GM21737 (cell line): ENCODE results near the gene MRPS12.

Experiments used
- ATAC-seq: cut with Tn5 transposase; IDR thresholded peaks from one replicate; pipeline ENCODE4 v1.9.1; 2021; ENCODE audit warnings: mild to moderate bottlenecking, moderate library complexity; ENCODE audit not compliant: unreplicated experiment

The MRPS12 gene

GRCh38 chr19:38910488-38910887 lies 20.3 kb upstream of the MRPS12 start:
- ATAC-seq = no peak

DNA sequence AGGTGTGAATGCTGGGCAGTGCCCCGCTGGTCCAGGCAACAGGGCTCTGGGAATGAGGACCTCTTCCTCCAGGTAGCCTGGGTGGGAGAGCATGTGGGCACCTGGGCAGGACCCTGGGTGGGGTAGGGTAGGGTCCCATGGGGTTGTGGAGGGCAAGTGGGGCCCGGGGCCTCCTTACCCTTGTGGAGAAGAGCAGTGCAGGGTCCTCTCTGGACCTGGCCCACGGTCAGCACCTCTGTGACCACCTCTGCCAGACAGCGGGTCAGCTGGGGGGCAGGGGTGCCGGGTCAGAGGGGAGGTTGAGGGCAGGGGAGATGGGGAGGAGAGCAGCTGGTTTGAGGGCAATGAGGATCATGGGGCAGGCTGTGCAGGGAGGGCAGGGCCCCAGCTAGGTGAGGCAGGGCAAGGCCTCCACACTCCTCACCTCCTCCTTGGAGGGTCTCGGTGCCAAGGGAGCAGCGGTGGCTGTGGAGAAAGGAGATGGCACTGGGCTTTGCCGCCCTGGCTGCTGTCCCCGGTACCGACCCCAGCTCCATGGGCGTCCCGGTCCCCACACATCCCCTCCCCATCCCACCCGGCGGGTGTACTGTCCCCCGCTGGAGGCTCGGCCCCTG lies 19.2 kb upstream of the MRPS12 start:
- ATAC-seq = no peak

GRCh38 chr19:38912600-38913514 lies 17.9 kb upstream of the MRPS12 start:
- no peak for ATAC-seq

DNA sequence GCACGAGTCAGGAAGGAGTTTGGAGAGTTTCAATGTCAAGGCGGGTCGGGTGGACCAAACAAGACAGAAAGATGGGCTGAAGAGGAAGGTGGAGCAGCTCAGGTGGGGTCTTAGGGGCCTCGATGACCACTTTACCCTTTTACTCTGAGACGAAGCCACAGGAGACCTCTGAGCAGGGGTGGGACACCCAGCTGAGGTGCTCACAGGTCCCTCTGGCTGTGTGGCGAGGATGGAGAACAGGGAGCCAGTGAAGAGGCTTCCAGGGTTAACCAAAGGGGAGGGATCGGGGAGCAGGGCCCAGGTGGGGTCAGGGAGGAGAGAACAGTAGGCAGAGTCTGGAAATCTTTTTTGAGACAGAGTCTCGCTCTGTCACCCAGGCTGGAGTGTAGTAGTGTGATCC lies 16.8 kb upstream of the MRPS12 start:
- ATAC-seq = no peak

DNA sequence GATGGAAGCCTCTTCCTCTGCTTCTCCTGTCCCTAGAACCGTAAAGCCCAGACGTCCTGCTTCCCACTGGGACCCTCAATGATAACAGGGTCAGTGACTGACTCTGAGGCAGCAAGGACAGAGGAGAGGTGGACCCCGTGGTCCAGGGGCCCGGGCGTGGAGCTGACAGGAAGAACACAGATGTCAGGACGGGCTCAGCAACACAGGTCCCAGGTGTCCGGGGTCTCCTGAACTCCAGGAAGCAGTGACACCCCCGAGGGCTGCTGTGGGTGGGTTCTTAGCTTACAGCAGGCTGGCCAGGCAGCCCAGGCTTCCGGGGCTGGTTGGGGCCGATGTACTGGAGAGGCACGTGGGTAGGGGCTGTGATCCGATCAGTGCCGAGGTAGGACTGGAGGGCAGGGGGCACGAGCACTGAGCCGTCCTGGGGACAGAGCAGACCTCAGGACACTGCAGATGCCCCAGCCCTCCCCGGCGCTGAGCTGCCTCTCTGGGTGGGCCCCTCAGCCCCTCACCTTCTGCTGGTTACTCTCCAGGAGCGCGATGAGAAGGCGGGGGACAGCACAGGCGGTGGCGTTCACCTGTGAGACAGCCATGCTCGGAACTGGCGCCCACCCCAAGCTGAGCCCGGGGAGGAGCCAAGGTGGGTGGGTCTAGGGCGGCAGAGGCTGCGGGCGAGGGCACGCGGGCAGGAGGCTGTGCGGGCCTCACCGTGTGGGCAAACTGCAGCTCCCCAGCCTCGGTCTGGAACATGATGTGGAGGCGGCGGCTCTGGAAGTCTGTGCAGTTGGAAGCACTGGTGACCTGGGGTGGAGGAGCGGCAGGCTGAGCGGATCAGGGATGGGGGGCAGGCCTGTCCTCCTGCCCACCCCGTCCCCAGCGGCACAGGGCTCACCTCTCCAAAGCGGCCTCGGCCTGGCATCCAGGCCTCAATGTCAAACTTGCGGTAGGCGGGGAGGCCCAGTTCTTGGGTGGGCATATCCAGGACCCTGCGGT lies 15.1 kb upstream of the MRPS12 start:
- no peak for ATAC-seq

DNA sequence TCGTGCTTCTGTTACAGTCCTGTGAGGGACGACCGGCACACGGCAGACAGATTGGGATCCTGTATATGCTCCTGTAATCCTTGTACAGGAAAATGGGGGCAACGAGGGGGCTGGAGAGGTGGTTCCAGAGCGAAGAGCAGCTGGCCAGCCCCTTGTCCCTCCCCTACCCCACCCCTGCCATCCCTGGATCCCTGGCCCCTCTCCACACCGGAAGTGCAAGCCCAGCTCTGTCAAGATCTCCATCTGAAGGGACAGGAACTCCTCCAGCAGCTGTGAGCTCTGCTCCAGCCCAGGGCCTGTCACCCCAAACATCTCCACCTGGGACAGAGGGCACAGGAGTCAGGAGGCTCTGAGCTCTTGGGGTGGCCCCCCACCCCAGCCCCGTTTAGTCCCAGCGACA lies 13.2 kb upstream of the MRPS12 start:
- no peak for ATAC-seq

GRCh38 chr19:38917921-38918491 lies 12.7 kb upstream of the MRPS12 start:
- ATAC-seq = no peak

- ATAC-seq = no peak
These were observed 12.2 kb upstream of the MRPS12 start for GRCh38 chr19:38918526-38918925.

GRCh38 chr19:38919837-38920601 lies 10.7 kb upstream of the MRPS12 start:
- no peak for ATAC-seq

DNA sequence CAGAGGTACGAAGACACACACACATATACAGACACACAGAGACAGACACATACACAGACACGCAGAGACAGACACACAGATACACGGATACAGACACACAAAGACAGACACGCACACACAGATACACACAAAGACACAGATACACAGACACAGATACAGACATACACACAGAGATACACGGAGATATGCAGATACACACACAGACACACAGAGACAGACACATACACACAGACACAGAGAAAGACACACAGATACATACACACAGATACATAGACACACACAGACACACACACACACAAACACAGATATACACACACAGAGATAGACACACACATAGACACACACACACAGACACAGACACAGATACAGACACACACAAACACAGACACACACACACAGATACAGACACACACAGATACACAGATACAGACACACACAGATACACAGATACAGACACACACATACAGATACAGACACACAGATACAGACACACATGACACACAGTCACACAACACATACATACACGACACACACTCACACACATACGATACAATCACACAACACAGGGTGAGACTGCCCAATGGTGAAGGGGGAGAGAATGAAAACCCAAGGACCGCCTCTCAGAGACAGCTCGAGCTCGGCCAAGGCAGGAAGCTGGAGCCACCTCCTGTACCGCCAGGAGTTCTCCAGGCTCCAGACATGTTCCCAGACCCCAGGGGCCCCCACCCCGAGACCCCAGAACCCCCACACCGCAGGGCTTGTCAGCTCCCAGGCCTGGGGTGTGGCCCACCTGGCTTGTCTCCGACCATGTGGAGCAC lies 9.9 kb upstream of the MRPS12 start:
- no peak for ATAC-seq

DNA sequence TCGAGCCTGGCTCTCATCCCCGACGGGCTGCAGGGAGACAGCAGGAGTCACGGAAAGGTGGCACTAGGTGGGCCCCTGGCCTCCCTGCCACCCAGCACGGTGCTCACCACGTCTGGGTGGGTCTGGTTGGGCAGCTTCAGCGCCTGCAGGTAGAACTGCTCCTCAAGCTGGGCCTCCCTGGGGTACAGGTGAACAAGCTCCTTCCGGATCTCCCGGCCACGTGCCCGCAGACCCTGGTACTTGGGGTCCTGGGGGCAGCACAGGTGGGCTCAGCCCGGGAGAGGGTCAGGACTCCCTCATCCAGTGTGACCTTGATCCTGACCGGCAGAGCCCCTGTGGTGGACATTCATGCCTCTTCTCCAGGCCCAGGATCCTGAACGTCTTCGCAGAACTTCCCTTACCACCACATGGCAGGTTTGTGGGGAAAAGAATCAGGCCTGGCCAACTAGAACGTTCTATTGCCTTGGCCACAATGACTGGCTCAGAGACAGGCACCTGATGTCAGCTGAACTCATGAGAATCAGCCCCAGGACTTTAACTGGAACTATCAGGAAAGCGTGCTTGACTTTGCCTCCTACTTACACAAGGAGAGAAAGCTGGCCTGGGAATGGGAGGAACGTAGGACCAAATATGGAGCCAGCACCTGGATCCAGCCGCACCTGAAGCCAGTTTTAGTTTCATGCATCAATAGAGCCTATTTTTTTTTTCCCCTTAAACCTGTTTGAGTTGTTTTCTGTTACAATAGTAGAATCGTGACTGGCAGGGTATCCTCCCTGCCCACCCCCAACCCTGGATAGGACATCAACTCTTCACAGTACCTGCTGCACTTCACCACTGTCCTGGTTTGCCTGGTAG lies 9.1 kb upstream of the MRPS12 start:
- ATAC-seq = no peak

- ATAC-seq = no peak
These were observed 8.3 kb upstream of the MRPS12 start for GRCh38 chr19:38922482-38922881.

GRCh38 chr19:38924388-38924787 lies 6.4 kb upstream of the MRPS12 start:
- ATAC-seq = no peak

DNA sequence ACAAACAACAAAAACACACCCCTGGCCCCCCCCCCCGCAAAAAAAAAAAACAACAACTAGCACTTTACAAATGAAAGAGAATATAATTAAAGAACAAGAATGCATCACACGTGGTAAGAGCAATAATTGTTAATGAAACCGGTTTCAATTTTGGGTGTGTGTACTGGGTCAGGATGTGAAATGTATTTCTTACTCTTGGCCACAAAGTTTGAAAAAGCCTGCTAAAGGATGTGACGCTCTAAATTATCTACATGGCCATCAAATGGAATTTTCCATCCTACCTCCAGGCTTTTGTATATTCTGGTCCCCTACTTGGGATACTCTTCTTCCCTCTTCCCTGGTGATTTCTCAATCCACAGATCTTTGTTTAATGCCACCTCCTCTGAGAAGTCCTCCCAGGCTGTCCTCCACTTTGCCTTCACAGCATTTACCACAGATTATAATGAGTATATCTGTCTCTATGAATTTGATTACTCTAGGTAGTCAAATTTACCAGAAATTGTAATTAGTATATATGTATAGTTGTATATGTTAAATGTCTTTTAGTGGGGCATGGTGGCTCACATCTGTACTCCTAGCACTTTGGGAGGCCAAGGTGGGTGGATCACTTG lies 2.2 kb upstream of the MRPS12 start:
- ATAC-seq = no peak

GRCh38 chr19:38929929-38930775 lies 592 bp upstream of the MRPS12 start, which contains the start of gene SARS2:
SARS2 (minus strand) TSS chr19:38930763; CDS start chr19:38930736, 27 bp downstream.
- peak; percentile 69 for ATAC-seq

DNA sequence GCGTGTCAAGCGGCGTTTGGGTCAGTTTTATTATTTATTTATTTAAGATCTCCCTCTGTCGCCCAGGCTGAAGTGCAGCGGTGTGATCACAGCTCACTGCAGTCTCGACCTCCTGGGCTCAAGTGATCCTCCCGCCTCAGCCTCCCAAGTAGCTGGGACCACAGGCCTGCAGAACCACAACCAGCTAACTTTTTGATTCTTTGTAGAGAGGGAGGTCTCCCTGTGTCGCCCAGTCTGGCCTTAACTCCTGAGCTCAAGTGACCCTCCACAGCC lies 713 bp downstream of the MRPS12 start:
- no peak for ATAC-seq
